Suprapubic skin (tissue), 4 donors: Measurements from ENCODE around the gene CCDC85C. TPM values are rescaled to one million over a fixed set of nuclear protein-coding genes. Genes with fewer than 3 reads are reported as not detected.

ENCODE experiments used
- DNase-seq, 2 donors: peaks; one replicate each; pipeline ENCODE4 v3.0.0-alpha.2; 2019; ENCODE audit warnings: low spot score in 2 of 2
- H3K27ac ChIP-seq: fragments of 200-600 bp; sonication (generic); one replicate; pipeline ENCODE4 v1.5.1; 2019
- H3K27me3 ChIP-seq: fragments of 200-600 bp; sonication (generic); one replicate; pipeline ENCODE4 v1.5.1; 2019
- H3K36me3 ChIP-seq: fragments of 200-600 bp; sonication (generic); one replicate; pipeline ENCODE4 v1.5.1; 2019
- H3K4me1 ChIP-seq: fragments of 200-600 bp; sonication (generic); one replicate; pipeline ENCODE4 v1.5.1; 2019
- H3K4me3 ChIP-seq: fragments of 200-600 bp; sonication (generic); one replicate; pipeline ENCODE4 v1.5.1; 2019; ENCODE audit warnings: mild to moderate bottlenecking
- H3K9me3 ChIP-seq: fragments of 200-600 bp; sonication (generic); one replicate; pipeline ENCODE4 v1.5.1; 2019
- EP300 ChIP-seq: sonication (generic); formaldehyde crosslinking; IDR thresholded peaks from one replicate; pipeline ENCODE4 v1.6.1; 2017; ENCODE audit warnings: antibody characterized with exemption
- POLR2A ChIP-seq, 2 donors: fragments of 450-650 bp; IDR thresholded peaks; one replicate each; pipeline ENCODE4 v1.6.1; 2017; ENCODE audit warnings: antibody characterized with exemption in 2 of 2, mild to moderate bottlenecking in 2 of 2, moderate library complexity in 2 of 2
- POLR2AphosphoS5 ChIP-seq, 3 donors: sonication (generic); formaldehyde crosslinking; IDR thresholded peaks; one replicate each; pipeline ENCODE4 v1.6.1; 2017; ENCODE audit warnings: antibody characterized with exemption in 3 of 3
- WGBS: methylation state at CpG from one replicate; pipeline ENCODE4 v1.1.5; 2018; 5-methylcytosine and 5-hydroxymethylcytosine counted together
- total RNA-seq, 4 donors: library from RNA; depleted of rRNA; stranded (reverse); fragments of >200 nt; gene quantifications; one replicate each; pipeline ENCODE4 v1.1.0, GENCODE V29; 2016
- TF ChIP-seq, protein P1 (sequence below), 2 donors: fragments of 200-600 bp in 1 of 2; fragments of 450-650 bp in 1 of 2; sonication (generic) in 1 of 2; IDR thresholded peaks; one replicate each; pipeline ENCODE4 v1.5.1; 2016 to 2019; ENCODE audit warnings: antibody characterized with exemption in 2 of 2, mild to moderate bottlenecking in 1 of 2, moderate library complexity in 1 of 2

Gene CCDC85C
- total RNA-seq, 4 donors from 2014 or later, result 18.8 to 53.2 (median 48.0) TPM

- H3K27me3 ChIP-seq, result no peaks in the 10 kb centered on the region
- H3K4me3 ChIP-seq, result no peak overlapping the region
- DNase-seq, result no peak
- peaks cover 53% of the 10 kb centered on the region for H3K36me3 ChIP-seq
- H3K9me3 ChIP-seq, result no peaks in the 10 kb centered on the region
- H3K4me1 ChIP-seq, result peaks cover 12% of the 10 kb centered on the region
- no peak overlapping the region for H3K27ac ChIP-seq
- WGBS, result 63% methylated on average over 4 of the region's 4 CpGs
- TF ChIP-seq, protein P1, sequence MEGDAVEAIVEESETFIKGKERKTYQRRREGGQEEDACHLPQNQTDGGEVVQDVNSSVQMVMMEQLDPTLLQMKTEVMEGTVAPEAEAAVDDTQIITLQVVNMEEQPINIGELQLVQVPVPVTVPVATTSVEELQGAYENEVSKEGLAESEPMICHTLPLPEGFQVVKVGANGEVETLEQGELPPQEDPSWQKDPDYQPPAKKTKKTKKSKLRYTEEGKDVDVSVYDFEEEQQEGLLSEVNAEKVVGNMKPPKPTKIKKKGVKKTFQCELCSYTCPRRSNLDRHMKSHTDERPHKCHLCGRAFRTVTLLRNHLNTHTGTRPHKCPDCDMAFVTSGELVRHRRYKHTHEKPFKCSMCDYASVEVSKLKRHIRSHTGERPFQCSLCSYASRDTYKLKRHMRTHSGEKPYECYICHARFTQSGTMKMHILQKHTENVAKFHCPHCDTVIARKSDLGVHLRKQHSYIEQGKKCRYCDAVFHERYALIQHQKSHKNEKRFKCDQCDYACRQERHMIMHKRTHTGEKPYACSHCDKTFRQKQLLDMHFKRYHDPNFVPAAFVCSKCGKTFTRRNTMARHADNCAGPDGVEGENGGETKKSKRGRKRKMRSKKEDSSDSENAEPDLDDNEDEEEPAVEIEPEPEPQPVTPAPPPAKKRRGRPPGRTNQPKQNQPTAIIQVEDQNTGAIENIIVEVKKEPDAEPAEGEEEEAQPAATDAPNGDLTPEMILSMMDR (IDR thresholded peaks at IDR 0.05), result no peak
- TF ChIP-seq POLR2AphosphoS5 (IDR thresholded peaks at IDR 0.05) (no peak), EP300 (no peak), POLR2A (IDR thresholded peaks at IDR 0.05) (no peak)
Measured at GRCh38 chr14:99463974-99464373, 140.0 kb downstream of the CCDC85C start.

DNA sequence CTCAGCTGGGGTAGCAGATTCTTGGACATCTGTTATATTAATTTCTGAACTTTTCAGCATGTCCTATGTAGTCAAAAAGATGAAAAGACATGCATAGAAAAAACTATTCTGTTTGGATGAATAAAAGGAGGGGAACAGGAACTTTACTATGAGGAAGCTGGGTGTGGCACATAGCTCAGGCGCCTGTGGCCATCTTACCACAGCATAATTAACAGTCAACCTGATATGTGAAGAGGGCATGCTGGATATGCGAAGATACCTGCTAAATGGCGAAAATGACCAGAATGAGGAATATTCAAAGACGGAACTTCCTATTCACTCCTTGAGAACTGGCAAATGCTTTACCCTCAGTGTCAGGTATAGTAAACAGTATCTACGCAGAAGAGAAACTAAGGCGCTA lies 141.8 kb downstream of the CCDC85C start:
- WGBS, result 71% methylated on average over 6 of the region's 6 CpGs
- Histone ChIP-seq H3K27me3 (no peaks in the 10 kb centered on the region), H3K4me1 (peaks cover 8% of the 10 kb centered on the region), H3K9me3 (no peaks in the 10 kb centered on the region), H3K36me3 (peaks cover 61% of the 10 kb centered on the region), H3K27ac (no peak overlapping the region), H3K4me3 (no peak overlapping the region)
- TF ChIP-seq, protein P1 (IDR thresholded peaks at IDR 0.05), result no peak
- TF ChIP-seq POLR2A (IDR thresholded peaks at IDR 0.05) (no peak), EP300 (no peak), POLR2AphosphoS5 (IDR thresholded peaks at IDR 0.05) (no peak)
- DNase-seq, result no peak

- H3K4me1 ChIP-seq, result peaks cover 7% of the 10 kb centered on the region
- no peaks in the 10 kb centered on the region for H3K9me3 ChIP-seq
- peaks cover 67% of the 10 kb centered on the region for H3K36me3 ChIP-seq
- H3K27ac ChIP-seq, result no peak overlapping the region
- TF ChIP-seq POLR2AphosphoS5 (IDR thresholded peaks at IDR 0.05), result no peak
- TF ChIP-seq, protein P1 (IDR thresholded peaks at IDR 0.05), result no peak
- no peak for TF ChIP-seq POLR2A (IDR thresholded peaks at IDR 0.05)
- TF ChIP-seq EP300, result no peak
- 97% methylated on average over 5 of the region's 5 CpGs for WGBS
- no peak for DNase-seq
- H3K4me3 ChIP-seq, result no peak overlapping the region
- H3K27me3 ChIP-seq, result no peaks in the 10 kb centered on the region
Measured at GRCh38 chr14:99461411-99462085, 142.5 kb downstream of the CCDC85C start.

- TF ChIP-seq POLR2AphosphoS5 (IDR thresholded peaks at IDR 0.05) (no peak), EP300 (no peak), POLR2A (IDR thresholded peaks at IDR 0.05) (no peak)
- TF ChIP-seq, protein P1 (IDR thresholded peaks at IDR 0.05), result no peak
- no peak for DNase-seq
- H3K27ac ChIP-seq, result no peak overlapping the region
- H3K4me1 ChIP-seq, result peaks cover 7% of the 10 kb centered on the region
- H3K9me3 ChIP-seq, result no peaks in the 10 kb centered on the region
- H3K4me3 ChIP-seq, result no peak overlapping the region
- peaks cover 75% of the 10 kb centered on the region for H3K36me3 ChIP-seq
- H3K27me3 ChIP-seq, result no peaks in the 10 kb centered on the region
- 75% methylated on average over 3 of the region's 3 CpGs for WGBS
Measured at GRCh38 chr14:99460793-99461192, 143.2 kb downstream of the CCDC85C start.

DNA sequence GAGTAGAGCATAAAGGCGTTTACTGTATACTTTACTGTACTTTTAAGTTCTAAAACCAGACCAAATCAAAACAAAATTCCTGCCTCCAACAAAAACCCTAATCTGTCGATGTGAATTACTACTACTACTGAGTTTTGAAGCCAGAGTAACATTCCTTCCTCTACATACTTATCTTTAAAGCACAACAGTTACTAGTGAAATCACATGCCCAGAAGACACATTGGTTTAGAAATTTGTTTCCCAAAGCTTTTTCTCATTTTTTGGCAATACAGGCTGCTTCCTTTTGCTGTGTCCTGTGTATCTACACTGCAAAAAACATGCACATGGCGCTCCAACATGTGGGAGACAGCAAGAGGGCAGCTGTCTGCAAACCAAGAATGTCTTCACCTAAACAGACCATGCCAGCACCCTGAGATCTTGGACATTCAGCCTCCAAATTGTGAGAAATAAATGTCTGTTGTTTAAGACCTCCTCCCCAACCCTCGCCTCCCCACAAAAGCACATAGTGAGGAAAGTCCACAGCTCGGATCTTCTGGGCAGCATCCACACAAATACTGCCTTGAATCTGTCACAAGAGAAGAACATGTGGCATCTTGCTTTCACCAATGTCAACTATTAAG lies 144.4 kb downstream of the CCDC85C start:
- Histone ChIP-seq H3K27me3 (no peaks in the 10 kb centered on the region), H3K9me3 (no peaks in the 10 kb centered on the region), H3K27ac (no peak overlapping the region), H3K4me1 (peaks cover 7% of the 10 kb centered on the region), H3K4me3 (no peak overlapping the region), H3K36me3 (peaks cover 78% of the 10 kb centered on the region)
- no peak for DNase-seq
- 77% methylated on average over 5 of the region's 5 CpGs for WGBS
- no peak for TF ChIP-seq EP300
- TF ChIP-seq, protein P1 (IDR thresholded peaks at IDR 0.05), result no peak
- no peak for TF ChIP-seq POLR2AphosphoS5 (IDR thresholded peaks at IDR 0.05)
- no peak for TF ChIP-seq POLR2A (IDR thresholded peaks at IDR 0.05)
